Measurements from ENCODE around the gene MALRD1. TPM values are rescaled to one million over a fixed set of nuclear protein-coding genes. Genes with fewer than 3 reads are reported as not detected.

The MALRD1 gene
- total RNA-seq, 4 donors from 2014 or later: 0.94 to 4.5 (median 2.3) TPM; not detected in 1

- no peak for TF ChIP-seq CTCF (IDR thresholded peaks at IDR 0.05)
- TF ChIP-seq POLR2A (IDR thresholded peaks at IDR 0.05): no peak
- intact Hi-C loops (cut with DNase I): no loop called here
- no peak overlapping the region for H3K4me3 ChIP-seq (replicated peaks in 1 of 3)
- DNase-seq: no peak
- H3K36me3 ChIP-seq: no peaks in the 10 kb centered on the region
- no peak overlapping the region for H3K27ac ChIP-seq
- H3K9me3 ChIP-seq: no peaks in the 10 kb centered on the region
- 85 to 90% methylated on average over 3 of the region's 3 CpGs for WGBS, 2 donors
- no peaks in the 10 kb centered on the region for H3K27me3 ChIP-seq
- no peaks in the 10 kb centered on the region for H3K4me1 ChIP-seq
Observed at GRCh38 chr10:19626156-19626555, 577.6 kb downstream of the MALRD1 start.

GRCh38 chr10:19628767-19629560 is 580.4 kb downstream of the MALRD1 start:
- H3K27ac ChIP-seq: no peak overlapping the region

GRCh38 chr10:19629567-19629966 is 581.0 kb downstream of the MALRD1 start:
- TF ChIP-seq POLR2A (IDR thresholded peaks at IDR 0.05): no peak
- TF ChIP-seq CTCF (IDR thresholded peaks at IDR 0.05): no peak
- H3K4me1 ChIP-seq: no peaks in the 10 kb centered on the region
- intact Hi-C loops (cut with DNase I): no loop called here
- 34 to 40% methylated on average over 6 of the region's 6 CpGs for WGBS, 2 donors
- H3K4me3 ChIP-seq (replicated peaks in 1 of 3): no peak overlapping the region
- no peak overlapping the region for H3K27ac ChIP-seq
- peak; percentile 8 to 18 for DNase-seq
- no peaks in the 10 kb centered on the region for H3K9me3 ChIP-seq
- no peaks in the 10 kb centered on the region for H3K36me3 ChIP-seq
- H3K27me3 ChIP-seq: no peaks in the 10 kb centered on the region

More at GRCh38 chr10:19628767-19629560, 580.4 kb downstream of the MALRD1 start:
- 57 to 59% methylated on average over 7 of the region's 7 CpGs for WGBS, 2 donors
- DNase-seq: no peak
- H3K4me1 ChIP-seq: no peaks in the 10 kb centered on the region
- H3K9me3 ChIP-seq: no peaks in the 10 kb centered on the region
- H3K27me3 ChIP-seq: no peaks in the 10 kb centered on the region
- no peaks in the 10 kb centered on the region for H3K36me3 ChIP-seq
- TF ChIP-seq POLR2A (IDR thresholded peaks at IDR 0.05): no peak
- no peak for TF ChIP-seq CTCF (IDR thresholded peaks at IDR 0.05)
- H3K4me3 ChIP-seq (replicated peaks in 1 of 3): no peak overlapping the region
- intact Hi-C loops (cut with DNase I): no loop called here

GRCh38 chr10:19634163-19634562 is 585.6 kb downstream of the MALRD1 start:
- intact Hi-C loops (cut with DNase I): no loop called here
- WGBS, 2 donors: 94 to 97% methylated on average over 5 of the region's 5 CpGs
- Histone ChIP-seq H3K27me3 (no peaks in the 10 kb centered on the region), H3K27ac (no peak overlapping the region), H3K9me3 (no peaks in the 10 kb centered on the region), H3K4me1 (no peaks in the 10 kb centered on the region), H3K36me3 (no peaks in the 10 kb centered on the region), H3K4me3 (replicated peaks in 1 of 3) (no peak overlapping the region)
- TF ChIP-seq POLR2A (IDR thresholded peaks at IDR 0.05): no peak
- DNase-seq: no peak

- DNase-seq: no peak
- 49 to 67% methylated on average over 1 of the region's 1 CpG for WGBS, 2 donors
- H3K36me3 ChIP-seq: no peaks in the 10 kb centered on the region
- no peaks in the 10 kb centered on the region for H3K27me3 ChIP-seq
- intact Hi-C loops (cut with DNase I): no loop called here
- H3K4me1 ChIP-seq: no peaks in the 10 kb centered on the region
- no peak overlapping the region for H3K27ac ChIP-seq
- no peak overlapping the region for H3K4me3 ChIP-seq (replicated peaks in 1 of 3)
- no peaks in the 10 kb centered on the region for H3K9me3 ChIP-seq
- no peak for TF ChIP-seq POLR2A (IDR thresholded peaks at IDR 0.05)
- no peak for TF ChIP-seq CTCF (IDR thresholded peaks at IDR 0.05)
Observed at GRCh38 chr10:19638182-19638895, 589.7 kb downstream of the MALRD1 start.

Data from thyroid gland (tissue), 4 donors.